MCF 10A (cell line): Measurements from ENCODE around the gene CNTNAP1. TPM values are rescaled to one million over a fixed set of nuclear protein-coding genes. Genes with fewer than 3 reads are reported as not detected.

Experiments
- BruUV-seq: library from RNA; stranded (reverse); fragments of 400-500 nt; replicated peaks from 2 replicates; lab custom pipeline; 2021; lab: Mats Ljungman, UMichigan
- CTCF ChIA-PET: fragments of 300-600 bp; sonication (Branson Sonifier 250); formaldehyde crosslinking; extraction: SDS; loops from one replicate; lab custom pipeline; 2021; ENCODE audit warnings: antibody characterized with exemption, inconsistent platforms; lab: Yijun Ruan, JAX
- POLR2A ChIA-PET: fragments of 300-600, 350-650 bp; sonication (Branson Sonifier 250); formaldehyde crosslinking; extraction: SDS; loops from one replicate; lab custom pipeline; 2020; ENCODE audit warnings: antibody characterized with exemption, inconsistent platforms; lab: Yijun Ruan, JAX
- DNase-seq: peaks from one replicate; pipeline ENCODE4 v3.0.0-alpha.2; 2018; ENCODE audit not compliant: unreplicated experiment
- H3K27ac Mint-ChIP-seq: one replicate; pipeline ENCODE4 v1.8.0; 2022; ENCODE audit warnings: mild to moderate bottlenecking, low read depth, mixed read lengths; ENCODE audit not compliant: unreplicated experiment
- H3K27me3 Mint-ChIP-seq: one replicate; pipeline ENCODE4 v1.8.0; 2022; ENCODE audit warnings: mixed read lengths; ENCODE audit not compliant: insufficient read depth, unreplicated experiment
- H3K36me3 Mint-ChIP-seq: one replicate; pipeline ENCODE4 v1.8.0; 2022; ENCODE audit warnings: mild to moderate bottlenecking, moderate library complexity, mixed read lengths; ENCODE audit not compliant: insufficient read depth, unreplicated experiment
- H3K4me1 Mint-ChIP-seq: one replicate; pipeline ENCODE4 v1.8.0; 2022; ENCODE audit warnings: mixed read lengths; ENCODE audit not compliant: insufficient read depth, unreplicated experiment
- H3K4me3 Mint-ChIP-seq: one replicate; pipeline ENCODE4 v1.8.0; 2022; ENCODE audit warnings: mild to moderate bottlenecking, moderate library complexity, mixed read lengths; ENCODE audit not compliant: unreplicated experiment
- H3K9me3 Mint-ChIP-seq: one replicate; pipeline ENCODE4 v1.8.0; 2022; ENCODE audit warnings: mixed read lengths; ENCODE audit not compliant: unreplicated experiment
- CTCF ChIP-seq: fragments of 200-600 bp; IDR thresholded peaks from one replicate; pipeline ENCODE4 v1.8.0; 2022; ENCODE audit warnings: antibody characterized with exemption, mild to moderate bottlenecking; ENCODE audit not compliant: unreplicated experiment
- intact Hi-C: fragments of 100-400 bp; cut with micrococcal nuclease; formaldehyde crosslinking; loops from 2 replicates; pipeline ENCODE4 v1.14.1; 2022
- total RNA-seq: library from RNA; stranded (reverse); gene quantifications from 2 replicates; pipeline ENCODE4 v1.2.3, GENCODE V29; 2022

CNTNAP1 gene
- total RNA-seq, 1 experiment from 2014 or later, result 1.2 TPM

- Mint-ChIP-seq H3K9me3 (no peaks in the 10 kb centered on the region), H3K27me3 (no peaks in the 10 kb centered on the region), H3K36me3 (peaks cover 40% of the 10 kb centered on the region), H3K4me1 (peaks cover 21% of the 10 kb centered on the region), H3K4me3 (peak overlapping the region; percentile 86), H3K27ac (no peak overlapping the region)
- POLR2A ChIA-PET, result interaction anchor here (0.6 to 10.9 kb wide), 10 partner anchors 13 to 160 kb away, joined by 3 to 158 read pairs (median 9); partner anchors contain the start of genes PSMC3IP, RETREG3, TUBG1 and TUBG2
- intact Hi-C loops, result no loop called here
- peak; percentile 68 for DNase-seq
- CTCF ChIA-PET, result interaction anchor here (0.6 to 3.4 kb wide), 6 partner anchors 14 to 96 kb away, joined by 3 to 13 read pairs (median 3); partner anchors contain the start of genes PSMC3IP and TUBG1
- TF ChIP-seq CTCF, result peak; percentile 58
- no TSS peak for BruUV-seq
Measured at GRCh38 chr17:42673885-42674754, 8.2 kb upstream of the CNTNAP1 start.

GRCh38 chr17:42674755-42675347 is 7.5 kb upstream of the CNTNAP1 start:
- no peaks in the 10 kb centered on the region for H3K27me3 Mint-ChIP-seq
- peak overlapping the region; percentile 86 for H3K4me3 Mint-ChIP-seq
- TF ChIP-seq CTCF, result no peak
- H3K36me3 Mint-ChIP-seq, result peaks cover 35% of the 10 kb centered on the region
- peaks cover 16% of the 10 kb centered on the region for H3K4me1 Mint-ChIP-seq
- DNase-seq, result peak; percentile 46
- no peak overlapping the region for H3K27ac Mint-ChIP-seq
- ChIA-PET POLR2A (interaction anchor here (0.7 to 10.9 kb wide), 8 partner anchors 14 to 97 kb away, joined by 3 to 158 read pairs (median 9); partner anchors contain the start of genes PSMC3IP, RETREG3, TUBG1 and TUBG2), CTCF (interaction anchor here (0.6 to 3.4 kb wide), 6 partner anchors 15 to 97 kb away, joined by 3 to 13 read pairs (median 3); partner anchors contain the start of genes PSMC3IP and TUBG1)
- no TSS peak for BruUV-seq
- no peaks in the 10 kb centered on the region for H3K9me3 Mint-ChIP-seq
- intact Hi-C loops, result loop anchor here (5.0 kb wide), 2 partner anchors 53 to 68 kb away; partner anchors contain the start of genes RETREG3 and TUBG1

- Mint-ChIP-seq H3K36me3 (peaks cover 32% of the 10 kb centered on the region), H3K4me1 (peaks cover 16% of the 10 kb centered on the region), H3K27ac (peak overlapping the region; percentile 42), H3K4me3 (peak overlapping the region; percentile 86), H3K9me3 (no peaks in the 10 kb centered on the region), H3K27me3 (no peaks in the 10 kb centered on the region)
- no peak for TF ChIP-seq CTCF
- BruUV-seq, result no TSS peak
- intact Hi-C loops, result loop anchor here (5.0 kb wide), 2 partner anchors 53 to 68 kb away; partner anchors contain the start of genes RETREG3 and TUBG1
- ChIA-PET POLR2A (interaction anchor here (0.6 to 10.9 kb wide), 16 partner anchors 8 to 470 kb away, joined by 3 to 158 read pairs (median 12); partner anchors contain the start of genes COASY, NAGLU, PSMC3IP and RETREG3), CTCF (interaction anchor here (1.0 to 6.3 kb wide), 4 partner anchors 8 to 98 kb away, joined by 3 to 61 read pairs (median 32); partner anchors contain the start of genes PSMC3IP and TUBG1)
- peak; percentile 17 for DNase-seq
Measured at GRCh38 chr17:42675348-42675964, 6.9 kb upstream of the CNTNAP1 start.
